Epithelial cell of proximal tubule (primary cell): ENCODE results near the gene RGPD4. TPM values are rescaled to one million over a fixed set of nuclear protein-coding genes. Genes with fewer than 3 reads are reported as not detected.
"Not testable (repeated sequence)": the region's sequence is repeated elsewhere in the genome, so short reads cannot be mapped to it uniquely, and the experiment has no call there.

Source experiments
- DNase-seq: peaks from one replicate; pipeline ENCODE4 v3.0.0-alpha.2; 2011; ENCODE audit warnings: low read depth
- H3K4me3 ChIP-seq: 2 replicates; pipeline ENCODE4 v1.5.1; 2011; ENCODE audit warnings: low read depth, mild to moderate bottlenecking, low read length
- CTCF ChIP-seq: conservative IDR thresholded peaks from 2 replicates; pipeline ENCODE4 v1.5.1; 2012; ENCODE audit warnings: low read depth, mild to moderate bottlenecking, low read length
- total RNA-seq: library from RNA; depleted of rRNA; stranded (reverse); fragments of >200 nt; gene quantifications from 2 replicates; pipeline ENCODE4 v1.2.3, GENCODE V29; 2015

Gene RGPD4
- not detected in 2 replicates for total RNA-seq

GRCh38 chr2:107826749-107827148 is at the start of gene RGPD4:
Gene RGPD4, plus strand, starts transcription at chr2:107826892. Its CDS starts 122 bp downstream, at chr2:107827014.
- not testable (repeated sequence) for DNase-seq, H3K4me3 ChIP-seq

GRCh38 chr2:107777974-107778373 is 48.7 kb upstream of the RGPD4 start:
- no peak overlapping the region for H3K4me3 ChIP-seq
- no peak for DNase-seq
- TF ChIP-seq CTCF = no peak

- no peak overlapping the region for H3K4me3 ChIP-seq
- no peak for TF ChIP-seq CTCF
- no peak for DNase-seq
Measured at GRCh38 chr2:107785756-107786155, 40.9 kb upstream of the RGPD4 start.

GRCh38 chr2:107790837-107791236 is 35.9 kb upstream of the RGPD4 start:
- DNase-seq = no peak
- TF ChIP-seq CTCF = no peak
- H3K4me3 ChIP-seq = no peak overlapping the region

GRCh38 chr2:107801498-107801897 is 25.2 kb upstream of the RGPD4 start:
- no peak overlapping the region for H3K4me3 ChIP-seq
- no peak for TF ChIP-seq CTCF
- DNase-seq = no peak

GRCh38 chr2:107804608-107805498 is 21.8 kb upstream of the RGPD4 start:
- no peak for TF ChIP-seq CTCF

GRCh38 chr2:107806901-107807300 is 19.8 kb upstream of the RGPD4 start:
- H3K4me3 ChIP-seq = no peak overlapping the region
- TF ChIP-seq CTCF = no peak
- no peak for DNase-seq

More at GRCh38 chr2:107804608-107805498, 21.8 kb upstream of the RGPD4 start:
- H3K4me3 ChIP-seq = no peak overlapping the region
- DNase-seq = no peak
